NCI-H2227 (cell line): Measurements from ENCODE around the gene NAIF1.
"Not testable (repeated sequence)": the region's sequence is repeated elsewhere in the genome, so short reads cannot be mapped to it uniquely, and the experiment has no call there.

Source experiments
- DNase-seq: peaks from one replicate; lab custom pipeline; 2025; ENCODE audit not compliant: unreplicated experiment; lab: John Stamatoyannopoulos, UW

NAIF1 gene

GRCh38 chr9:128088253-128088945 is 21.3 kb upstream of the NAIF1 start:
- no peak for DNase-seq

DNA sequence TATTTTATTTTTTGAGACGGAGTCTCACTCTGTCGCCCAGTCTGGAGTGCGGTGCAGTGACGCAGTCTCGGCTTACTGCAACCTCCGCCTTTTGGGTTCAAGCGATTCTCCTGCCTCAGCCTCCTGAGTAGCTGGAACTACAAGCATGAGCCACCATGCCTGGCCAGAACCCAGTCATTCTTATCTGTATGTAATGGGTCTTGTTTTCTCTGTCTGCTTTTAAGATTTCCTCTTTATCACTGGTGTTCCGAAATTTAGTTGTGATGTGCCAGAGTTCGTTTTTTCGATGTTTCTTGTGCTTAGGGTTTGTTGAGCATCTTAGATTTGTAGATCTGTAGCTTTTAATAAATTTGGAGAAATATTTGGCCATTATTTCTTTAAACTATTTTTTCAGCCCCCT is 20.1 kb upstream of the NAIF1 start:
- DNase-seq = no peak

DNA sequence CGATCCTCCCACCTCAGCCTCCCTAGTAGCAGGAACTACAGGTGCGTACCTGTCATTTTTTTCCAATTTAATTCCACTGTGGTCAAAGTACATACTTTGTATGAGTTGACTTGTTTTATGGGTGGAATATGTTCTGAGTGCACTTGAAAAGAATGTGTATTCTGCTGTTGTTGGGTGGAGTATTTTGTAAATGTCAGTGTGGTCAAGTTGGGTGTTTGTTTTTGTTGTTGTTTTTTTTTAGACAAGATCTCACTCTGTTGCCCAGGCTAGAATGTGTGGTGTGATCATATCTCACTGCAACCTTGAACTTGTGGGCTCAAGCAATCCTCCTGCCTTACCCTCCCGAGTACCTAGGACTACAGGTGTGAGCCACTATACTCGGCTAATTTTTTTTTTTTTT is 18.8 kb upstream of the NAIF1 start:
- no peak for DNase-seq

- DNase-seq = no peak
Measured at GRCh38 chr9:128084746-128085145, 17.6 kb upstream of the NAIF1 start.

- DNase-seq = peak; percentile 50
Measured at GRCh38 chr9:128082151-128082550, 15.0 kb upstream of the NAIF1 start.

DNA sequence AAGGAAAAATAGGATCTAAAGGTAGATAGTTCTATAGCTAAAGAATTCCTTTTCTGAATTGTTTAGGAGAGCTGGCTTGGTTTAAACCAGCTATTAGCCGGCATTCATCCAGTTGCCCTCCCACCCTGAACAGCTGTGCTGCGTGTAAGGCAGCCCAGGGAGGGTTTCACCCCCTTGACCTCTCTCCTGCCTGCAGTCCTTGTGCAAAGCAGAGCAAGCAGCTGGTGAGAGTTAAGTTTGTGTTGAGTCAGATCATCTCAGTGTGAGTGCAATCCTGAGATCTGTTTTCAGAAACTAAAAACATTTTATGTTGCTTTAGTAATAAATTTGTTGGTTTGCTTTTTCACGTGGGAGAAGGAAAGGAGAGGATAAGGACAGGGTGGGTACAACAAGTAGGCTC is 13.9 kb upstream of the NAIF1 start:
- DNase-seq = peak; percentile 78

DNA sequence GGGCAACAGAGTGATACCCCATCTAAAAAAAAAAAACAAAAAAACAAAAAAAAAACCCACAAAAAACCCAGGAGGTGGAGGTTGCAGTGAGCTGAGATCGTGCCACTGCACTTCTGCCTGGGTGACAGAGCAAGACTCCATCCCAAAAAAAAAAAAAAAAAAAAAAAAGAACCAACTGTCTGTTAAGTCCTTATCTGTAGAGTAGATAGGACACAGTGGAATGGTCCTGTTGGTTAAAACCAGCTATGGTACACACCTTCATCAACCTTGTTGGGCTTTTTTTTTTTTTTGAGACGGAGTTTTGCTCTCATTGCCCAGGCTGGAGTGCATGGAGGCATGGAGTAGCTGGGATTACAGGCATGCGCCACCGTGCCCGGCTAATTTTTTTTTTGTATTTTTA is 13.1 kb upstream of the NAIF1 start:
- no peak for DNase-seq

DNA sequence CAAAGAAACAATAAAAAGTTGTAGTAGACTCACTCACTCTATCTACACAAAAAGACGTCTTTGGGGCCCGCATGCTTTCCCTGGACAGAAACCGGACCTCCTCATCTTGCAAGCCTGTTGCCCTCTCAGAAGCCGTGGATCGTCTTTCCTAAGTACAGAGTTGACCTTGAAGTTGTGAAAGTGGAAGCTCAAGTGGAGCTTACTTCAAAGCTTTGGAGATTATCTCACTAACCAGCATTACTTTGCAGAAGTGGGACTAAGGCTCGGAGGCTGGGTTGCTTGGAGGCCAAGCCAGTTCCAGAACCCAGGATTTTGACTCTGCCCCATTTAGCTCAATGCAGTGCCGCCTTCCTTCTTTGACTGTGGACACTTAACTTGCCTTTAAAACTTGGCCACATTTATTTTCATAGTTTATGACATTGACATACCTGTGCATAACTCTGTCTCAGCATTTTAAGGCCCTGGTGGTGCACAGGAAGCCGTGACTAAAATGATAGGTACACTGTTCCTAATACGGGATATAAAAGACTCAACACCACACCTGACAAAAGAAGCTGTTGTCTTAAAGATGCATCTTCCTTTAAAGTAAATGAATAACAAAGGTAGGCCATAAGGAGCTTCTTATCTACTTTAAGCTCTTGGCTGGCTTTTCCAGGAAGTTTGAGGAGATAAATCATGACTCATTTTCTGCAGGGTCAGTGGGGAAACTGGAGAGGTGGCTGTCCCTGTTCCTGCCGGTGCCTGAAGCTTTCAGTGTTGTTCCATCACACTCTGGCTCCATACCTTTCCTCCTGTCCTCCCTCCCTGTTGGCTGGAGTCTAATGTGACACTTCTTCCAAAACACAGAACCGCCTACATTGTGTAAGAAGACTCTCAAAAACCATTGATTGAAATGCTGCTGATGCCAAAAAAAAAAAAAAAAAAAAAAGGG is 11.6 kb upstream of the NAIF1 start:
- no peak for DNase-seq

GRCh38 chr9:128077847-128078503 is 10.9 kb upstream of the NAIF1 start:
- no peak for DNase-seq

DNA sequence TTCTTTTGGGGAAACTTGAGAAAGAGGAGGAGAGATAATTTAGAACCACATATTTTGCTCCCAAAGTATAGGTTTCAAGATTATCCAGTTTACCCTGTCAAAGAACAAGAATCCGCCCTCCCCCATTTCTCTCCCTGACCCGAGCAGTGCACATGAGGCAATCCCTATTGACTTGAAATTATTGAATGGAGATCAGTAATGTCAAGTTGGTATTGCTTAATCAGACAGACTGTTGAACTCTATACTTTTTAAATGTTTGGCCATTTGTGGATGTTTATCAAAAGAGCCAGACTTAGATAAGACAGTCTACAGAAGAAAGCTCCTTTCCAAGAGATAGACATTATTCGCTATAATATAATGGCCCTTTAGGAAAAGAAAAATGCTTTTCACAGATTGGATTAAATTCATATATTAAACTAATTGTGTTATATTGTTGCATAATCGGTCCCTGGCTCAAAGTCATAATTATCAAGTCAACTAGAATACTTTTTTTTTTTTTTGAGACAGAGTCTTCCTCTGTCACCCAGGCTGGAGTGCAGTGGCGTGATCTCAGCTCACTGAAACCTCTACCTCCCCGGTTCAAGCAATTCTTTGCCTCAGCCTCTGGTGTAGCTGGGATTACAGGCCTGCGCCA is 6.2 kb upstream of the NAIF1 start:
- DNase-seq = no peak

GRCh38 chr9:128072144-128073021 is 5.3 kb upstream of the NAIF1 start:
- DNase-seq = peak; percentile 75

DNA sequence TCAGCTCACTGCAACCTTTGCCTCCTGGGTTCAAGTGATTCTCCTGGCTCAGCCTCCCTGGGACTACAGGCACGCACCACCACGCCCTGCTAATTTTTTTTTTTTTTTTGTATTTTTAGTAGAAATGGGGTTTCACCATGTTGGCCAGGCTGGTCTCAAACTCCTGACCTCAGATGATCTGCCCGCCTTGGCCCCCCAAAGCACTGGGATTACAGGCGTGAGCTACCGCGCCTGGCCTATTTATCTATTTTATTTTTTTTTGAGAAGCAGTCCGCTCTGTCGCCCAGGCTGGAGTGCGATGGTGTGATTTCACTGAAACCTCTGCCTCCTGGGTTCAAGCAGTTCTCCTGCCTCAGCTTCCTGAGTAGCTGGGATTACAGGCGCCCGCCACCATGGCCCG is 4.4 kb upstream of the NAIF1 start:
- DNase-seq = not testable (repeated sequence)

GRCh38 chr9:128070874-128071273 is 3.8 kb upstream of the NAIF1 start:
- no peak for DNase-seq

DNA sequence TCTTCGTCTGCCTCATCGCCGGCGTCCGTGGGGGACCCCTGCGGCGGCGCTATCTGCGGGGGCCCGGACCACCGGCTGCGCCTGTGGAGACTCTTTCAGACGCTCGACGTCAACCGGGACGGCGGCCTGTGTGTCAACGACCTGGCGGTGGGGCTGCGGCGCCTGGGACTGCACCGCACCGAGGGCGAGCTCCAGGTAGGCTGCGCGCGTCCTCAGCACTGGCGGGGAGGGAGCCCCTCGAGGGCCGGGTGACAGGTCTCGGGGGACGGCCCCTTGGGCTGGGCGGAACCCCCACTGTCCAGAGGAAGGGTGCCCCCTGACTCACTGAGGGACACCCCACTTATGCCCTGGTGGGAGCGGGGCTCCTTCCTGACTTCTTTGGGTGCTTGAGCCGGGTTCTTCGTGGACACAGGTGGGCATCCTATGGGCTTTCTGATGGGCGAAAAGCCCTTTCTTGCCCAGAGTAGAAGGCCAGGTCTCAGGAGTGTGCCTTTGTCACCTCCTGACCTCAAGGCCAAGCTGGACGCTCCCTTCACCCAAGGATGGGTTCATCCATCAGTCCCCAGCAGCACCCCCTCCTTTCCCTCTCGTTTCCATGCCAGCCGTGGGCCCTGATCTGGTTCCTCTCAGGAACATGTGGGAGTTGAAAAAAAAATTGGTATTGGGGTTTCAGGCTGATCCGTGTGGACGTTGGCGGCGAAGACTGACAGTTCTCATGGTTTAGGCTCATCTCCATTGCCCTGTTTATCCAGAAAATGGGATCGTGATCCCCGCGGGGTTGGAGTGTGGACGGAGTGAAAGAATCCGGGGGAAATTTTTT is 1.5 kb upstream of the NAIF1 start:
- DNase-seq = no peak

DNA sequence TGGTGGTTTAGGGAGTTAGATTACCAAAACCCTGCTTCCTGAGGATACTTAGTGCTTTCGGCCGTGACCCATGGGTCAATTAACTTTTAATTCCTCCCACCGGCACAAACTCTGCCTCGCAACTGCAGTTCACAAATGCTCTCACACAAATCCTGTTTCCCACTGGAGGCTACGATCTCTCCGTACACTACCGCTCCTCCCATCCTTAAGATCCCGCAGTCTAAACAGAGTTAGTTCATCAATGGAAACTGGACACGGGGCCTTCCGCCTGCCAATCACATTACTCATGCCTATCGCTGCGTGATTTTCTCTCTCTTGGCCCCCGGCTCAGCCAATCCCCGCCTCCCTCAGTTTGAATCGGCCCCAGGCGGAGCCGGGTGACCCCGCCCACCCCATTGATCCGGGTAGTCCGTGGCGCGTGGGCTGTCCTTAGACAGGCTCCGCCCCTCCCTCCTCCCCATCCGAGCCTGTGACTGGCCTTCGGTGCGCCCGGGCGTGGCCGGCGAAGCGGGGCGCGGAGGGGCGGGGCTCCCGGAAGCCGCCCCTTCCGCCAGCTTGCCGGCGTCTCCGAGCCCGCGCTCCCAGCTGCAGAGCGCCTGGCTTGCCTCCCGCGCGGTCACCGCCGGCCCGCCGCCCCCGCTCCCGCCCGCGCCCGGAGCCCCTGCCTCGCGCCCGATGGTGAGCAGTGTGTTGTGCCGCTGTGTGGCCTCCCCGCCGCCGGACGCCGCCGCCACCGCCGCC is 695 bp upstream of the NAIF1 start, which contains the start of gene SLC25A25:
Gene SLC25A25, plus strand, starts transcription at position 588 of the 741 bp plus-strand sequence. Its CDS starts 88 bp downstream, at position 676.
- peak; percentile 98 for DNase-seq

GRCh38 chr9:128065907-128066712 is 1.0 kb downstream of the NAIF1 start:
- no peak for DNase-seq

- no peak for DNase-seq
Measured at GRCh38 chr9:128062846-128063831, 4.0 kb downstream of the NAIF1 start.
